Skeletal muscle cell (primary cell): ENCODE results near the gene JMJD8.
A peak's percentile ranks its signal among the peaks of the same experiment; 100 is the strongest.

Experiments used
- DNase-seq: peaks from one replicate; pipeline ENCODE4 v3.0.0-alpha.2; 2010; ENCODE audit warnings: low read depth
- H3K4me3 ChIP-seq: 2 replicates; pipeline ENCODE4 v1.5.1; 2011; ENCODE audit warnings: low read depth, mild to moderate bottlenecking, control low read depth, low read length, moderate library complexity

JMJD8 gene

GRCh38 chr16:648071-648780, 35.9 kb downstream of the JMJD8 start:
- H3K4me3 ChIP-seq: peak overlapping the region; percentile 67
- DNase-seq: no peak

GRCh38 chr16:647173-647902, 36.8 kb downstream of the JMJD8 start:
- no peak for DNase-seq
- no peak overlapping the region for H3K4me3 ChIP-seq

GRCh38 chr16:646679-647172, 37.4 kb downstream of the JMJD8 start:
- DNase-seq: no peak
- no peak overlapping the region for H3K4me3 ChIP-seq

GRCh38 chr16:645852-646678, 38.1 kb downstream of the JMJD8 start:
- no peak for DNase-seq
- no peak overlapping the region for H3K4me3 ChIP-seq

- no peak for DNase-seq
- no peak overlapping the region for H3K4me3 ChIP-seq
These were observed 39.6 kb downstream of the JMJD8 start for GRCh38 chr16:644556-644955.

GRCh38 chr16:643050-643368, 41.1 kb downstream of the JMJD8 start:
- DNase-seq: no peak
- H3K4me3 ChIP-seq: peak overlapping the region; percentile 58

GRCh38 chr16:642189-643049, 41.7 kb downstream of the JMJD8 start:
- H3K4me3 ChIP-seq: peak overlapping the region; percentile 58
- DNase-seq: no peak

GRCh38 chr16:641326-642188, 42.6 kb downstream of the JMJD8 start, which contains the start of gene MCRIP2:
Gene MCRIP2, plus strand, starts transcription at chr16:641828. Its CDS starts 164 bp downstream, at chr16:641992.
- H3K4me3 ChIP-seq: peak within 1 kb of the TSS; percentile 58
- DNase-seq: no peak

- H3K4me3 ChIP-seq: peak overlapping the region; percentile 58
- no peak for DNase-seq
These were observed 43.5 kb downstream of the JMJD8 start for GRCh38 chr16:640614-641013.

- H3K4me3 ChIP-seq: no peak overlapping the region
- no peak for DNase-seq
These were observed 45.3 kb downstream of the JMJD8 start for GRCh38 chr16:638836-639235.

- DNase-seq: no peak
- H3K4me3 ChIP-seq: no peak overlapping the region
These were observed 46.0 kb downstream of the JMJD8 start for GRCh38 chr16:638034-638543.

- peak overlapping the region; percentile 83 for H3K4me3 ChIP-seq
- peak; percentile 68 for DNase-seq
These were observed 46.8 kb downstream of the JMJD8 start for GRCh38 chr16:637081-638018.

- peak within 1 kb of the TSS; percentile 83 for H3K4me3 ChIP-seq
- peak; percentile 75 for DNase-seq
These were observed 47.7 kb downstream of the JMJD8 start, which contains the start of gene METTL26 for GRCh38 chr16:636206-637080. Gene METTL26, minus strand, starts transcription at chr16:636305. Its CDS starts 15 bp downstream, at chr16:636290.

GRCh38 chr16:635573-636205, 48.4 kb downstream of the JMJD8 start:
- peak overlapping the region; percentile 83 for H3K4me3 ChIP-seq
- DNase-seq: no peak

- H3K4me3 ChIP-seq: peak overlapping the region; percentile 83
- DNase-seq: no peak
These were observed 49.1 kb downstream of the JMJD8 start for GRCh38 chr16:634996-635395.
